BLaER1 (cell line): ENCODE results near the gene TBX5.
A peak's percentile ranks its signal among the peaks of the same experiment; 100 is the strongest.

Source experiments
- H3K27ac ChIP-seq: shearing (Covaris generic); formaldehyde crosslinking; 2 replicates; pipeline ENCODE4 v1.8.1; 2022
- H3K27me3 ChIP-seq: shearing (Covaris generic); formaldehyde crosslinking; 2 replicates; pipeline ENCODE4 v1.8.1; 2022
- H3K36me3 ChIP-seq: shearing (Covaris generic); formaldehyde crosslinking; 2 replicates; pipeline ENCODE4 v1.8.1; 2022
- H3K4me1 ChIP-seq: shearing (Covaris generic); formaldehyde crosslinking; 2 replicates; pipeline ENCODE4 v1.8.1; 2022
- H3K4me2 ChIP-seq: shearing (Covaris generic); formaldehyde crosslinking; 2 replicates; pipeline ENCODE4 v1.8.1; 2022
- H3K4me3 ChIP-seq: shearing (Covaris generic); formaldehyde crosslinking; 2 replicates; pipeline ENCODE4 v1.8.1; 2022
- H3K9ac ChIP-seq: shearing (Covaris generic); formaldehyde crosslinking; 2 replicates; pipeline ENCODE4 v1.8.1; 2022
- H3K9me3 ChIP-seq: shearing (Covaris generic); formaldehyde crosslinking; 2 replicates; pipeline ENCODE4 v1.8.1; 2022
- H4K20me1 ChIP-seq: shearing (Covaris generic); formaldehyde crosslinking; 2 replicates; pipeline ENCODE4 v1.8.1; 2022
- Cebpa-rat ChIP-seq: shearing (Covaris generic); IDR thresholded peaks from 2 replicates; pipeline ENCODE4 v1.8.1; 2022

The TBX5 gene

DNA sequence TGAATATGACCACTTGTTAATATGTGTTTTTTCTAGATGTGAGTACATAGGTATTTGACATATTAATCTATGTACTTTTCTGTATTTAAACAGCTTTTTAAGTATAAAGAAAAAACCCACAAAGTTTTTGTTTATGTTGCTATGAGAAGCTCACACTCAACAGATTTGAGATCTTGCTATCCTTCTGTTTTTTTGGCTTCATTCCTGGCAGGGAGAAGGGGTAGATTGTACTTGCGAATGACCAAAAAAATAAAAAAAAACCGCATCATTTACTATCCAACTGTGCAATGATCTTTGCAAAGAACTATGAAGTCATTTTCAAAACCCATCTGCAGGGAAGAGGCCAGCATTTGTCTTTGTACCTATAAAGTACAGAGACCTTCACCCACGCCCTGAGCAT, 28.4 kb upstream of the TBX5 start:
- Histone ChIP-seq H3K4me3 (no peak overlapping the region), H3K36me3 (no peaks in the 10 kb centered on the region), H3K9ac (no peak overlapping the region), H3K27me3 (peaks cover 31% of the 10 kb centered on the region), H3K4me2 (no peak overlapping the region), H4K20me1 (no peaks in the 10 kb centered on the region; the same call in 1 of the 2 replicates), H3K9me3 (peaks cover 33% of the 10 kb centered on the region), H3K4me1 (peaks cover 19% of the 10 kb centered on the region), H3K27ac (no peak overlapping the region)
- no peak for TF ChIP-seq Cebpa-rat

DNA sequence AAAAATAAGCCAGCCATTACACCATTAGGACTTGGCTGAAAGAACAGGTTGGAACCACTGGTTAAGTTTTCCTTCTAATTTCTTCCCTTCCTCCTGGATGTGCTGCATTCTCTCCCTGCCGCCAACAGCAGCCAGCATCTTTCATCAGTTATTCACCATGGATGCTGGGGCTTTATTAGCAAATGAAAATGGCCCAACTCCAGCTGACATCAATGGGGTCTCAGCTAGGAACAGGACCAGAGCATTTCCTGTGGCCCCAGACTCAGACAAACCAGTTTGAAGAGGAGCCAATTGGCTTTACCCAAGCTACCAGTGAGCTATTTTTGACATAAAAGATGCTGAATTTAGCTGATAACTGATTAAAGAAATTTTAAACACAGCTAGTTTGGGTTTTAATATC, 26.0 kb upstream of the TBX5 start:
- Histone ChIP-seq H3K4me3 (no peak overlapping the region), H3K9me3 (peaks cover 8% of the 10 kb centered on the region), H3K36me3 (no peaks in the 10 kb centered on the region), H4K20me1 (no peaks in the 10 kb centered on the region), H3K4me2 (no peak overlapping the region), H3K9ac (no peak overlapping the region), H3K4me1 (peaks cover 19% of the 10 kb centered on the region), H3K27me3 (0 out of 2 replicates have a peak, but pooled peaks cover 8% of the 10 kb centered on the region), H3K27ac (no peak overlapping the region)
- TF ChIP-seq Cebpa-rat, result no peak

DNA sequence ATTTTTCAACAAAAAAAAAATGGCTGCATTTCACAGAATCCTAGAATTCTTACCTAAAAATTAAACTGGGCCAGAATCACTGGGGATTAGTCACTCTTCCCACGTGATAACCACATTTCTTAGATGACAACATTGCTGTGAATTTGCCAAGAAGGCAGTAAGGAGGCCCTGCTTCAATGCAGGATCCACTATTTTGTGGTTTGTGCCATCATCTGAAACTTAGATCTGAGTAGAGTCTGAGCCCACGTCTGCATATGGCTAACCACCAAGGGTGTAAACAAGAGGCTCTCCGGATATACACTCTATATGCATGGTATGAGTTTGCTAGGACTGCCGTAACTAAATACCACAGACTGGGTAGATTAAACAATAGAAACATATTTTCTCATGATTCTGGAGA, 24.4 kb upstream of the TBX5 start:
- no peaks in the 10 kb centered on the region for H3K27me3 ChIP-seq
- H3K9me3 ChIP-seq, result no peaks in the 10 kb centered on the region
- no peaks in the 10 kb centered on the region for H3K36me3 ChIP-seq
- H3K4me3 ChIP-seq, result no peak overlapping the region
- TF ChIP-seq Cebpa-rat, result no peak
- no peak overlapping the region for H3K27ac ChIP-seq
- H3K4me2 ChIP-seq, result peak overlapping the region; percentile 45
- no peaks in the 10 kb centered on the region for H4K20me1 ChIP-seq
- H3K9ac ChIP-seq, result no peak overlapping the region
- peaks cover 23% of the 10 kb centered on the region for H3K4me1 ChIP-seq

DNA sequence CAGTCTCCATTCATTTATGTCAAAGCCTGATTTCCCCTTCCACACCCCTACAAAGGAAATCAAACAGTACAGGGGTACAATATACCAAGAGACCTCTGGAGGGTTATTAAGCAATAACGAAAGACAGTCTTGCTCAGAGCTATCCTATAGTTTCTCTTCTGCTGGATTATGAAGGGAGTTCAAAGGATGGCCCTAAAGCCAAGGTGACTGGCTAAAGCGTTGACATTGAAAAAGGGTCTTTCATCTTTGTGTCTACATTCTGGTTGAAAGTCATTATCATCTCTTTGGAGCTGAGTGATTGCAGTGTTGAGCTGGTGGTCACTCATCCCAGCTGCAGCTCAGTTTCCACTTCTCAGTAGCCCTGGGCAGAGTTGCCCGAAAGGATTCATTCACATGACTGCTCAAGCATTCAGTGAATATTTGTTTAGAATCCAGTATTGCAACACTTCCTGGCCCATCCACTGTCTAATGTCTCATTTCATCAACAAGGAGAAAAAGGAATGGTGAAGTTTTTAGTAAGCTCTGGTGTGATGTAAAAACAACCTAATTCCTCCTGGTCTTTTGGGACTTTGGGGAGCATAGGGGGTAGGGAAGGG, 19.2 kb upstream of the TBX5 start:
- no peaks in the 10 kb centered on the region for H4K20me1 ChIP-seq
- H3K36me3 ChIP-seq, result no peaks in the 10 kb centered on the region
- TF ChIP-seq Cebpa-rat, result 0 out of 2 replicates have a peak, but pooled peaks have one; percentile 57
- no peak overlapping the region for H3K9ac ChIP-seq
- H3K27ac ChIP-seq, result no peak overlapping the region
- H3K4me2 ChIP-seq, result peak overlapping the region; percentile 42
- no peaks in the 10 kb centered on the region for H3K27me3 ChIP-seq
- peaks cover 13% of the 10 kb centered on the region for H3K4me1 ChIP-seq
- H3K9me3 ChIP-seq, result no peaks in the 10 kb centered on the region
- no peak overlapping the region for H3K4me3 ChIP-seq

DNA sequence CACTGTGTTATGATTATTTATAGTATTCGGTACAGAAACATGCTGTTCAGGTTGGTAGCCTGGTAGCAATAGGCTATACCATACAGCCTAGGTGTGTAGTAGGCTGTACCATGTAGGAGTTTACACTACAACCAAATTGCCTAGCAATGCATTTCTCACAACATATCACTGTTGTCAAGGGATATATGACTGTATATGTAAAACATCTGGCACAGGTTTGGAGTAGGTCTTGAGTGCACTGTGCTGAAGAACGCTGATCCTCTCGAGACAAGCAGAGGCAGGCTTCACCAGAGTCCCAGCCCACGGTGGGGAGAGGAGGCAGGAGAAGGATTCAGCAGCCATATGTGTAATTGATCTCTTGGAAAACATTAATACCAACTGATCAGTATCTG, 15.0 kb upstream of the TBX5 start:
- no peak overlapping the region for H3K4me3 ChIP-seq
- H3K4me1 ChIP-seq, result peaks cover 8% of the 10 kb centered on the region
- H3K9ac ChIP-seq, result no peak overlapping the region
- H3K4me2 ChIP-seq, result no peak overlapping the region
- no peak for TF ChIP-seq Cebpa-rat
- peaks cover 12% of the 10 kb centered on the region for H3K27me3 ChIP-seq
- H3K36me3 ChIP-seq, result no peaks in the 10 kb centered on the region
- H4K20me1 ChIP-seq, result peaks cover 3% of the 10 kb centered on the region; the same call in 1 of the 2 replicates
- no peak overlapping the region for H3K27ac ChIP-seq
- H3K9me3 ChIP-seq, result no peaks in the 10 kb centered on the region

DNA sequence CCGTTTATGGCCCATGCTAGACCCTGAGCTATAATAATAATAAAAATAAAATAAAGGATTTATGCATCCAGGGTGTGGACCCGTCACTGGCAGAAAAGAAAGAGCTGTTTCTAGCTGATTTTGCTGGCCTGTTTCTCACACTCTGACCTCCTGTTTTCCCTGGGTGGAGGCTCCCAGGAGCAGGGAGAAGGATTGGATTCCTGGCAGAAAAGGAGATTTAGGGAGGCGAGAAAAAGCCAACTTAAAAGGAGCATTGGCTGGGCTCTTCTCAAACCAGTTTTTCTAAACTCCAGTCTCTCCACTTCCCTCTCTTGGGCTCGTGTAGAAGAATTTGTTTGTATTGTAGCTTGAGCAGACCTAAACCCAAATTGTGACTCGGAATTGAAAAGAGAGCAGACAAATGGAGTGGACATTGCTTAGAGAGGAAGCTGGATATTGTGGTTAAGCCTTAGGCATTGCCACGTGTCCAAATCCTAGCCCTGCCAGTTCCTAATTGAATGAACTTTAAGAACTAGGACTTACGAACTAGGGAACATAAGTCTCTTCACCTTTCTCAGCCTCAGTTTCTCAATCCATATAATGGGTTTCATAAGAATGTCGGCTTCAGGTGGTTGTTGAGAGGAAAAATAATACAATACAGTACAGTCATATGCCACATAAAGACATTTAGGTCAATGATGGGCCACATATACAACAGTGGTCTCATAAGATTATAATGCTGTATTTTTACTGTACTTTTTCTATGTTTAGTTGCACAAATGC, 14.4 kb upstream of the TBX5 start:
- Histone ChIP-seq H3K27me3 (peaks cover 17% of the 10 kb centered on the region), H3K4me1 (peaks cover 5% of the 10 kb centered on the region), H3K9ac (no peak overlapping the region), H3K9me3 (no peaks in the 10 kb centered on the region), H3K4me2 (no peak overlapping the region), H4K20me1 (peaks cover 9% of the 10 kb centered on the region; the same call in 1 of the 2 replicates), H3K36me3 (no peaks in the 10 kb centered on the region), H3K27ac (no peak overlapping the region), H3K4me3 (no peak overlapping the region)
- no peak for TF ChIP-seq Cebpa-rat

DNA sequence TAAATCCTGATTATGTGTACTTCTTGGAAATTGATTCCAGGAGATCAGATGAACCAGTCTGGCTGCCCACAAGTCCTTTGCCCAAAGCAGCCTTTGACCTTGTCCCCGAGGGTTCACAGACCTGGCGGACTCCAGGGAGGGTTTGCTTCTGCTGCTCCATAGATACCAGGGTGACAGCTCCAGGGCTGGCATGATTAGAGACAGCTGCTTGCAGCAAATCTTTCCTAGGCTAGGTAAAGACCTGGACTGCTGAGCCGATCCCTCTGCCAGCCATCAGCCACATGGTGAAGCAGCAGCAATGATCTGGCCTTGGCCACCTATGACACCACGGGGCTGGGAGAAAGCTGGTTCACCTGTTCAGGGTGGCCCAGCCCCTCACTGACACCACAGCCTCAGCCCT, 10.1 kb upstream of the TBX5 start:
- no peak for TF ChIP-seq Cebpa-rat
- Histone ChIP-seq H3K27ac (no peak overlapping the region), H3K4me2 (no peak overlapping the region), H3K4me1 (no peaks in the 10 kb centered on the region), H3K27me3 (peaks cover 61% of the 10 kb centered on the region), H3K4me3 (no peak overlapping the region), H3K9me3 (0 out of 2 replicates have a peak, but pooled peaks cover 4% of the 10 kb centered on the region), H3K9ac (no peak overlapping the region), H4K20me1 (peaks cover 52% of the 10 kb centered on the region; the same call in 1 of the 2 replicates), H3K36me3 (no peaks in the 10 kb centered on the region)

DNA sequence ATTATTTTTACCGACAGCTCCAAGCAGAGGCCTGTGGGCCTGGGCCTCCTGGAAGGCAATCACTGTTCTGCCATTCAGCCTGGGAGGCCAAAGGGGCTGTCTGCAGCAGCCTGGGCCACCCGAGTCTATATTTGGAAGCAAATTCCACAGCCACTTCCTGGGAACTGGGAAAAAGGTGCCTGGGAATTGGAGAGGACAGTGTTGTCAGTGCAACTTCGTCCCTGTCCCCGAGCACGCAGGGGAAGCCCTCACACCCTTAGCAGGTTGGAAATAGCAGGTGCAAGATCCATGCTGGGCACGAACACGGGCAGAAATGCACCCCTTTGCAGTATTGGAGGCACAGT, 9.6 kb upstream of the TBX5 start:
- Histone ChIP-seq H3K9me3 (0 out of 2 replicates have a peak, but pooled peaks cover 4% of the 10 kb centered on the region), H4K20me1 (peaks cover 58% of the 10 kb centered on the region; the same call in 1 of the 2 replicates), H3K36me3 (no peaks in the 10 kb centered on the region), H3K27me3 (peaks cover 66% of the 10 kb centered on the region), H3K4me1 (no peaks in the 10 kb centered on the region), H3K4me3 (no peak overlapping the region), H3K9ac (no peak overlapping the region), H3K27ac (no peak overlapping the region), H3K4me2 (no peak overlapping the region)
- no peak for TF ChIP-seq Cebpa-rat

DNA sequence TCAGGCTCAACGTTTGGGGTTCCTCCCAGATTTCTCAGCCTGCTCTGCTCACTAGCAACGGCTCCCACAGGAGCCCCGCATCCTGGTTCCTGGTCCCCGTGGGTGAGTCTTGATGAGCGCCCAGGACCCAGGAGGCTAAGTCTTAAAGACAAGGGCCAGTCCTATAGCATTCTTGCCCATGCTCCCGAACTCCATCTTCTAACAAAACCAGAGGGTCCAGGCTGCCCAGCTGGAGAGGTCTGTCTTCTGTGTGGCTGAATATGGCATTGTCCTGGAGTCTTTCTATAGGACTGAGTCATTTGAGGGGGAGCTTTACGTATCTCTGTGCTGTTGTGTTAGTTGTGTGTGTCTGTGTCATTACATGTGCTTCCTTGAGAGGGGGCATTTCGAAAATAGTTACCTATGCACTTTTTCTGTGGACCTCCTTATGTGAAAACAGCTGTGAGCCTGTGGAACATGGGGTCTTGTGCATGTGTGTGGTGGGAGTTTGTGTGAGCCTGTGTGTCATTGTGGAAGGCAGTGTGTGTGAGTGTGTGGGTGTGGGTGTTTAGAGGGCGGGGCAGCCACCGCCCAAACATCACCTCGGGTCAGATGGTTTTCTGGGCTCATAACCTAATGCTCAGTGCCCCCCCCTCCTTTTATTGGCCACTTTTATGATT, 9.1 kb upstream of the TBX5 start:
- Histone ChIP-seq H3K4me1 (no peaks in the 10 kb centered on the region), H3K27me3 (peaks cover 71% of the 10 kb centered on the region)

More for the DNA sequence above, 9.1 kb upstream of the TBX5 start:
- H3K36me3 ChIP-seq, result no peaks in the 10 kb centered on the region
- H3K9me3 ChIP-seq, result peaks cover 5% of the 10 kb centered on the region; the same call in 1 of the 2 replicates
- no peak overlapping the region for H3K9ac ChIP-seq
- H3K27ac ChIP-seq, result no peak overlapping the region
- peaks cover 60% of the 10 kb centered on the region; the same call in 1 of the 2 replicates for H4K20me1 ChIP-seq
- H3K4me3 ChIP-seq, result no peak overlapping the region
- no peak for TF ChIP-seq Cebpa-rat
- no peak overlapping the region for H3K4me2 ChIP-seq
